NCI-H2081 treated with DMSO at 0.1 percent for 48 hours (cell line): Measurements from ENCODE around the gene MSMB.
"Not testable (repeated sequence)": the region's sequence is repeated elsewhere in the genome, so short reads cannot be mapped to it uniquely, and the experiment has no call there.

Source experiments
- DNase-seq: peaks from one replicate; lab custom pipeline; 2025; lab: John Stamatoyannopoulos, UW

The MSMB gene

GRCh38 chr10:46006219-46006618 lies 39.9 kb downstream of the MSMB start:
- no peak for DNase-seq

- no peak for DNase-seq
Measured at GRCh38 chr10:46005383-46005782, 40.7 kb downstream of the MSMB start.

GRCh38 chr10:46004963-46005362 lies 41.1 kb downstream of the MSMB start:
- DNase-seq = no peak

- no peak for DNase-seq
Measured at GRCh38 chr10:46002916-46003693, 43.0 kb downstream of the MSMB start.

GRCh38 chr10:46002189-46002687 lies 43.8 kb downstream of the MSMB start:
- not testable (repeated sequence) for DNase-seq

- no peak for DNase-seq
Measured at GRCh38 chr10:46001187-46001756, 44.8 kb downstream of the MSMB start.

GRCh38 chr10:46000538-46000937 lies 45.5 kb downstream of the MSMB start:
- no peak for DNase-seq

GRCh38 chr10:45999955-46000354 lies 46.1 kb downstream of the MSMB start:
- DNase-seq = not testable (repeated sequence)

GRCh38 chr10:45997994-45998763 lies 47.9 kb downstream of the MSMB start:
- no peak for DNase-seq

GRCh38 chr10:45997557-45997956 lies 48.5 kb downstream of the MSMB start:
- no peak for DNase-seq

- DNase-seq = not testable (repeated sequence)
Measured at GRCh38 chr10:45985590-45985989, 60.5 kb downstream of the MSMB start.

GRCh38 chr10:45984473-45984872 lies 61.6 kb downstream of the MSMB start:
- not testable (repeated sequence) for DNase-seq

GRCh38 chr10:45983538-45984186 lies 62.4 kb downstream of the MSMB start:
- DNase-seq = not testable (repeated sequence)
